ENCODE results near the gene BCAP31. TPM values are rescaled to one million over a fixed set of nuclear protein-coding genes. Genes with fewer than 3 reads are reported as not detected.

BCAP31 gene
- total RNA-seq: 240 and 278 TPM in 2 replicates

DNA sequence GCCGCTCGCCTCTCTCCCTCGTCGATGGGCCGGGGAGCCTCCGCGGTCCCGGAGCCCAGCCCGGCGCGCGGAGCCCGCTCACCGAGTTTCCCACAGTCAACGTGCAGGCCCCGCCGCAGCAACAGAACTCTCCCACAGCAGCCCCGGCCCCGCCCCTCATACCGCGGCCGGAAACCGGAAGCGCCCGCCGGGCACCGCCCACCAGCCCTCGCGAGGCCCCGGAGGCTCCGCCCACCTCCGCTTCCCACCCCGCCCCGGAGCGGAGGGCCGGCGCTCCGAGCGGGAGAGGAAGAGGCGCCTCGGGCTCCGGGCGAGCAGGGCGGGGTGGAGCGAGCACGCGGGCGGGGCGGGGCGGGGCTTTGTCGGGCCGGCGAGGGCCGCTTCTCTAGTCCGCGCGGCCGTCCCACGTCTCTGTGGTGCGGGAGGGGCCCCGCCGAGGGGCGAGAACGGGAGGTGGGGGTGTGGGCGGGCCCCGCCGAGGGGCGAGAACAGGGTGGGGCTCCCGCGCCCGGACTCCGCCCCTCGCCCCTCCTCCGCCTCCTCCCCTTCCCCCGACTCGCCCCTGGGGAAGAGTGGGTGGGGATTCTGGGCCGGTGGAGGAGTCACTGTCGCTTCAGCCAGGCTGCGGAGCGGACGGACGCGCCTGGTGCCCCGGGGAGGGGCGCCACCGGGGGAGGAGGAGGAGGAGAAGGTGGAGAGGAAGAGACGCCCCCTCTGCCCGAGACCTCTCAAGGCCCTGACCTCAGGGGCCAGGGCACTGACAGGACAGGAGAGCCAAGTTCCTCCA is at the start of gene BCAP31, which contains the start of gene ABCD1:
BCAP31 (minus strand) TSS at position 136 of the 787 bp plus-strand sequence. CDS start 1,143 bp downstream, outside the sequence.
ABCD1 (plus strand) TSS at position 605 of the 787 bp plus-strand sequence. CDS start 411 bp downstream, outside the sequence.

DNA sequence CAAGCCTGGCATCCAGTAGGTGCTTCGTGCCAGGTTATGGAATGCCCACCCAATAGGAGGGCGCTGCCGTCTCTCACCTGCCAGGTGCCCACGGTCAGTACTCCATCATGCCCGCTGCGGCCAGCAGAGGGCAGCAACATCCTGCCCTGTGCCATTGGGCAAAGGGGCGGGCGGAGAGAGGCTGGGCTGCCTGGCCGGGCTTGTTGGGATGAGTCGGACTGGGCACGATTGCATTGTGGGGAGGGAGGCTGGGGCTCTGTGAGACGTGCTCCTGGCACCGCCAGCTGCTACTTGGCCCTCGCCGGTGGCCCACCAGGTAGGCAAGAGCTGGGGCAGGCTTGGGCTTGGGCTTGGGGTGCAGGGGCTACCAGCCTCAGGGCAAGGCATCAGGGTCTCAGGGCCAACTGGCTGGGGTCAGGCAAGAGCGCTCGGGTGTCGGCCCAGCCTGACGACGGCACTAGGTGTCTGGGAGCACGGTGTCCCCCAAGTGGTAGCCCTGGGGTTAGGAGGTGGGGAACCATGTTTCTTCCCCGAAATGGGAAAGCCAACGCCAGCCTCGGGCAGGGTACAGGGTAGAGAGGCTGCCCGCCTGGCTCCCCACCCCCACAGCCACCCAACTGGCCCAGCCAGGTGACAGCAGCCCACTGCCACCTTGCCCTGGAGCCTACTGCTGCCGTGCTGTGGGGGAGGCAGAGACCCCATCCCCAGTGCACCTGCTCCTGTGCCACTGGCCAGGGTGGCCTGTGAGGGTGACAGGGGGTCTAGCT is 40.0 kb upstream of the BCAP31 start, which contains the start of gene PLXNB3:
PLXNB3 (plus strand) TSS at position 261 of the 767 bp plus-strand sequence. CDS start 1,287 bp downstream, outside the sequence.

DNA sequence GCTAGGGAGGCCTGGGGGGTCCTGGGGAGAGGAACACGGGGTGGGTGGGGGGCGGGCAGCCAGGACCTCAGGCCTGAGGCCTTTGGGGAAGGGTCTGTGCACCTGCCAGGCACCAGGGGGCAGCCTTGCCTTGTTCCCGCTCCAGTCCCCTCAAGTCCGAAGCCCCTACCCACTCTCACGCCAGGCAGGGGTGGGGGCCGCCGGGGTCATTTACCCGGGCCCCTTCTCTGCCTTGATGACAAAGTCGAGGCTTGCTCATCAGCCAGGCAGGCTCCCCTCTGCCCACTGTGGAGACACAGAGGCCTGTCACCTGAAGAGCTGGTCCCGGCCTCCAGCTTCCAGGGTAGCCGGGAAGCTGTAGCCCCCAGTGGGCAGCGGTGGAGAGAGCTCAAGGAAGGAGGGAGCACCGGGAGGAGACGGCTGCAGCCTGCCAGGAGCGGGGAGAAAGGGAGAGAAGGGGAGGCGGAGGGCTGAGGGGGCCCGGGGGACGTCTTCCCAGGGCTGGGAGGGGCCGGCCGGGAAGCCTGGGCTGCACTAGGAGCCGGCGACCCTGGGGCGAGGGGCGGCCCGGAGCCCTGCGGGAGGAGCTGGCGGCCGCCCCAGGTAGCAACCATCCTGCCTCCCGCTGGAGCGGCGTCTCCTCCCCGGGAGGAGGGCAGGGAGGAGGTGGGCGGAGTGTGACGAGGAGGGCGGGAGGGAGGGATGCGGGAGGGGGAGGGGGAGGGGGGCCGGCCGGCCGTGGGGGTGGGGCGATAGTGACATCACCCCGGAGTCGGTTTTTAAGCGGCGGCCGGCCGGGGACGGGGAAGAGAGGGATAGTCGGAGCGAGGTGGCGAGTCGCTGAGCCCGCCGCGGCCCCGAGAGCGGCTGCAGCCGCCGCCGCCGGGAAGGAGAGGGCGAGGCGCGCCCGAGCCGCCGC is 36.8 kb downstream of the BCAP31 start, which contains the start of gene SLC6A8:
SLC6A8 (plus strand) TSS at position 806 of the 919 bp plus-strand sequence. CDS start 649 bp downstream, outside the sequence.

GRCh38 chrX:153673428-153674218 is 50.6 kb downstream of the BCAP31 start, which contains the start of gene PNCK:
PNCK (minus strand) TSS chrX:153673813; CDS start chrX:153673076, 737 bp downstream.

Other genes starting within 250 kb of the BCAP31 start
- 43.9 and 56.4 TPM in 2 replicates for gene BGN, start 229.4 kb downstream of the BCAP31 start, total RNA-seq
- gene ATP2B3, start 206.7 kb downstream of the BCAP31 start, total RNA-seq: not detected in 2 replicates
- gene CCNQ, start 125.2 kb downstream of the BCAP31 start, total RNA-seq: 25.9 and 48.5 TPM in 2 replicates
- gene DUSP9, start 77.2 kb downstream of the BCAP31 start, total RNA-seq: under 0.01 TPM in 1 of 2 replicates, not detected in the other
- gene PNCK, start 50.6 kb downstream of the BCAP31 start, total RNA-seq: under 0.01 and 0.85 TPM in 2 replicates
- gene SLC6A8, start 36.5 kb downstream of the BCAP31 start, total RNA-seq: 2.3 and 13.0 TPM in 2 replicates
- 11.0 and 11.1 TPM in 2 replicates for gene ABCD1, start 469 bp upstream of the BCAP31 start, total RNA-seq
- gene PLXNB3, start 39.9 kb upstream of the BCAP31 start, total RNA-seq: 4.2 and 6.5 TPM in 2 replicates
- 0.58 and 0.85 TPM in 2 replicates for gene SRPK3, start 56.7 kb upstream of the BCAP31 start, total RNA-seq
- 26.5 and 52.0 TPM in 2 replicates for gene IDH3G, start 70.0 kb upstream of the BCAP31 start, total RNA-seq
- gene SSR4, start 70.3 kb upstream of the BCAP31 start, total RNA-seq: 92.6 and 162 TPM in 2 replicates
- 0.19 and 0.56 TPM in 2 replicates for gene PDZD4, start 106.2 kb upstream of the BCAP31 start, total RNA-seq
- 1.9 and 3.7 TPM in 2 replicates for gene L1CAM, start 161.8 kb upstream of the BCAP31 start, total RNA-seq
- not detected in 2 replicates for gene AVPR2, start 180.3 kb upstream of the BCAP31 start, total RNA-seq
- 0.38 and 0.85 TPM in 2 replicates for gene ARHGAP4, start 201.9 kb upstream of the BCAP31 start, total RNA-seq
- gene NAA10, start 210.7 kb upstream of the BCAP31 start, total RNA-seq: 47.6 and 120 TPM in 2 replicates
- gene RENBP, start 220.3 kb upstream of the BCAP31 start, total RNA-seq: 2.3 and 13.2 TPM in 2 replicates
- 7.9 and 13.4 TPM in 2 replicates for gene HCFC1, start 247.4 kb upstream of the BCAP31 start, total RNA-seq
- 4.0 and 6.8 TPM in 2 replicates for gene TMEM187, start 248.4 kb upstream of the BCAP31 start, total RNA-seq